Retina (tissue), 1 donor: ENCODE measurements around the gene HOXB9.
A peak's percentile ranks its signal among the peaks of the same experiment; 100 is the strongest.

ENCODE experiments used
- DNase-seq: peaks from one replicate; pipeline ENCODE4 v3.0.0-alpha.2; 2016

The HOXB9 gene

GRCh38 chr17:48596000-48596734, 30.0 kb downstream of the HOXB9 start:
- no peak for DNase-seq

GRCh38 chr17:48595278-48595999, 30.7 kb downstream of the HOXB9 start:
- DNase-seq = no peak

GRCh38 chr17:48594538-48595277, 31.4 kb downstream of the HOXB9 start:
- DNase-seq = no peak

GRCh38 chr17:48593840-48594537, 32.2 kb downstream of the HOXB9 start:
- DNase-seq = peak; percentile 95

GRCh38 chr17:48593126-48593829, 32.9 kb downstream of the HOXB9 start, which contains the start of gene HOXB5:
HOXB5 (minus strand) TSS chr17:48593779; CDS start chr17:48593682, 97 bp downstream.
- peak; percentile 70 for DNase-seq

- DNase-seq = no peak
These were observed 33.6 kb downstream of the HOXB9 start for GRCh38 chr17:48592577-48592976.

GRCh38 chr17:48592057-48592514, 34.1 kb downstream of the HOXB9 start:
- DNase-seq = no peak

GRCh38 chr17:48591255-48592056, 34.7 kb downstream of the HOXB9 start:
- DNase-seq = no peak

- DNase-seq = no peak
These were observed 35.5 kb downstream of the HOXB9 start for GRCh38 chr17:48590607-48591161.

GRCh38 chr17:48589831-48590606, 36.1 kb downstream of the HOXB9 start, which contains the start of gene HOXB3:
HOXB3 (minus strand) TSS chr17:48590241; CDS start chr17:48552474, 37,767 bp downstream.
- no peak for DNase-seq

- no peak for DNase-seq
These were observed 36.9 kb downstream of the HOXB9 start for GRCh38 chr17:48589060-48589830.

- DNase-seq = no peak
These were observed 37.6 kb downstream of the HOXB9 start for GRCh38 chr17:48588528-48588927.

GRCh38 chr17:48588074-48588415, 38.1 kb downstream of the HOXB9 start:
- DNase-seq = no peak

- no peak for DNase-seq
These were observed 38.7 kb downstream of the HOXB9 start for GRCh38 chr17:48587276-48588073.

GRCh38 chr17:48586355-48587258, 39.6 kb downstream of the HOXB9 start:
- peak; percentile 73 for DNase-seq

- DNase-seq = no peak
These were observed 41.9 kb downstream of the HOXB9 start for GRCh38 chr17:48584223-48584741.

- no peak for DNase-seq
These were observed 42.4 kb downstream of the HOXB9 start for GRCh38 chr17:48583708-48584222.
